ENCODE results near the gene MYO10.

DNA sequence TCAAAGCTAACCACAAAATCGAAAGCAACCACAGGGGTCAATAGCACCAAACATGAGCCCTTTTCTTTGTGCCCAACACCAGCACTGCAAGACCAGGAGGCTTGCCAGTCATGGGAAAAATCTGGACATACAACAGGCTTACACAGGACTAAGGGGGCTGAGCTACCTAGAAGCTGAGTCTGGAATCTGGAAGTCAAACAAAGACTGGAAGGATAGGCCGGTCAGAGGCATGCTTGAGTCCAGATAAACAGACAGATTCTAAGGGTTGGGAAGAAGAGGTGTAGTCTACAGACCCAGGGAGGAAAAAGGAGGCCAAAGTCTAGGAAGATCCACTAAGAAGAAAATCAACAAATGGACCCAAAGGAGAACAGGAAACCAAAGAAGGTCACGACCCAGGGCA is 73.3 kb downstream of the MYO10 start:
- TF ChIP-seq, protein P1, sequence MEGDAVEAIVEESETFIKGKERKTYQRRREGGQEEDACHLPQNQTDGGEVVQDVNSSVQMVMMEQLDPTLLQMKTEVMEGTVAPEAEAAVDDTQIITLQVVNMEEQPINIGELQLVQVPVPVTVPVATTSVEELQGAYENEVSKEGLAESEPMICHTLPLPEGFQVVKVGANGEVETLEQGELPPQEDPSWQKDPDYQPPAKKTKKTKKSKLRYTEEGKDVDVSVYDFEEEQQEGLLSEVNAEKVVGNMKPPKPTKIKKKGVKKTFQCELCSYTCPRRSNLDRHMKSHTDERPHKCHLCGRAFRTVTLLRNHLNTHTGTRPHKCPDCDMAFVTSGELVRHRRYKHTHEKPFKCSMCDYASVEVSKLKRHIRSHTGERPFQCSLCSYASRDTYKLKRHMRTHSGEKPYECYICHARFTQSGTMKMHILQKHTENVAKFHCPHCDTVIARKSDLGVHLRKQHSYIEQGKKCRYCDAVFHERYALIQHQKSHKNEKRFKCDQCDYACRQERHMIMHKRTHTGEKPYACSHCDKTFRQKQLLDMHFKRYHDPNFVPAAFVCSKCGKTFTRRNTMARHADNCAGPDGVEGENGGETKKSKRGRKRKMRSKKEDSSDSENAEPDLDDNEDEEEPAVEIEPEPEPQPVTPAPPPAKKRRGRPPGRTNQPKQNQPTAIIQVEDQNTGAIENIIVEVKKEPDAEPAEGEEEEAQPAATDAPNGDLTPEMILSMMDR (IDR thresholded peaks at IDR 0.05) = no peak
- no peak for TF ChIP-seq POLR2A (IDR thresholded peaks at IDR 0.05)
